GM12865 (cell line): ENCODE data around the gene CENPN.
A peak's percentile ranks its signal among the peaks of the same experiment; 100 is the strongest.

ENCODE experiments used
- DNase-seq: peaks from one replicate; pipeline ENCODE4 v3.0.0; 2010; ENCODE audit warnings: low read depth
- H3K4me3 ChIP-seq: 2 replicates; pipeline ENCODE4 v1.5.1; 2011; ENCODE audit warnings: mild to moderate bottlenecking, low read depth, low read length, control low read depth
- TF ChIP-seq, protein P1 (sequence below): IDR thresholded peaks from 2 replicates; pipeline ENCODE4 v1.5.1; 2011; ENCODE audit warnings: low read length, control low read depth, low read depth, inconsistent platforms; ENCODE audit not compliant: insufficient read depth; ENCODE audit errors: missing control alignments

Gene CENPN

DNA sequence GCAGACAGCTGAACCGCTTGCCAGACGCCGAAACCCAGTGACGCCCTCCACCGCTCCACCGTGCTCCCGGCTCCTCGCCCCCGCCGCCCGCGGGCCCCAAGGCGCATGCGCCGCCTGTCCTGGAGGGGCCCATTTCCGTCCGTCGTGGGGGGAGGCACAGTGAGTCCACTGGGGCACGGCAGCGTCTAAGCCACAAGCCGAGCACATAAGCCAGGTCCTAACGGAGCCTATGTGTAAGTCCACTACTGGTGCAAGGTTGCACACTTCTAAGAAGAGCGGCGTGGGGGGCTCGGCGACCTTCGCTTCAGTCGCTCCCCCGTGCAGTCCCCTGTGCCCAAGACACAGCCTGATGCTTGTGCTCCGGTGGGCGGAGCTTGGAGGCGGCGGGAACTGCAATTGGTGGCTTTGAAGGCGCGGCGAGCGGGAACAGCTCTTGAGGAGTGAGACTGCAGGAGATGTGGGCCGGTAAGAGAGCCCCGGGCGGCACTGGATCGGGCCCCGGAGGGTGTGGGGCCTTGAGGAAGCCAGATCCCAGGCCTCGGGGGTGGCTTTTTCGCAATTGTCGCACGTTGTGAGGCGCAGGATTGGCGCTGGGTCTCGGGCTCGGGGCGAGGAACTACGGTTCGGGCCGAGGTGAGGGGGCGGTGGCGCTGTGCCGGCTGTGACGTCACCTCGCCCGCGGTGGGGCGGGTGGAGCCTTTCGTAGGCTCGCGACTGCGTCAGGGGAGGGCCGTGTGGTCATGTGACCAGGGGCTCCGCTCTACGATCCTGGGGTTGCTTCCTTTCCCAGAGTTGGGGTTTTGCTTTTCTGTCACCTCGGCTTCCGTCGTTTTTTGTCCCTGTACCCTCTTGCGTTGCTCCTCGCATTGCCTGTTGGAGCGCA, at the start of gene CENPN, which contains the start of gene CMC2:
Gene CENPN, plus strand, starts transcription at position 402 of the 883 bp plus-strand sequence. CDS start 4,726 bp downstream, outside the sequence.
Gene CMC2, minus strand, starts transcription at position 73 of the 883 bp plus-strand sequence. CDS start 9,491 bp downstream, outside the sequence.
- peak; percentile 99 for DNase-seq
- peak within 1 kb of the TSS; percentile 89 for H3K4me3 ChIP-seq
- TF ChIP-seq, protein P1, sequence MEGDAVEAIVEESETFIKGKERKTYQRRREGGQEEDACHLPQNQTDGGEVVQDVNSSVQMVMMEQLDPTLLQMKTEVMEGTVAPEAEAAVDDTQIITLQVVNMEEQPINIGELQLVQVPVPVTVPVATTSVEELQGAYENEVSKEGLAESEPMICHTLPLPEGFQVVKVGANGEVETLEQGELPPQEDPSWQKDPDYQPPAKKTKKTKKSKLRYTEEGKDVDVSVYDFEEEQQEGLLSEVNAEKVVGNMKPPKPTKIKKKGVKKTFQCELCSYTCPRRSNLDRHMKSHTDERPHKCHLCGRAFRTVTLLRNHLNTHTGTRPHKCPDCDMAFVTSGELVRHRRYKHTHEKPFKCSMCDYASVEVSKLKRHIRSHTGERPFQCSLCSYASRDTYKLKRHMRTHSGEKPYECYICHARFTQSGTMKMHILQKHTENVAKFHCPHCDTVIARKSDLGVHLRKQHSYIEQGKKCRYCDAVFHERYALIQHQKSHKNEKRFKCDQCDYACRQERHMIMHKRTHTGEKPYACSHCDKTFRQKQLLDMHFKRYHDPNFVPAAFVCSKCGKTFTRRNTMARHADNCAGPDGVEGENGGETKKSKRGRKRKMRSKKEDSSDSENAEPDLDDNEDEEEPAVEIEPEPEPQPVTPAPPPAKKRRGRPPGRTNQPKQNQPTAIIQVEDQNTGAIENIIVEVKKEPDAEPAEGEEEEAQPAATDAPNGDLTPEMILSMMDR = no peak

- no peak overlapping the region for H3K4me3 ChIP-seq
- DNase-seq = no peak
- TF ChIP-seq, protein P1 = no peak
These were observed 48.7 kb upstream of the CENPN start for GRCh38 chr16:80958284-80958683.

- H3K4me3 ChIP-seq = no peak overlapping the region
- TF ChIP-seq, protein P1 = no peak
- no peak for DNase-seq
These were observed 44.1 kb upstream of the CENPN start for GRCh38 chr16:80962879-80963278.

DNA sequence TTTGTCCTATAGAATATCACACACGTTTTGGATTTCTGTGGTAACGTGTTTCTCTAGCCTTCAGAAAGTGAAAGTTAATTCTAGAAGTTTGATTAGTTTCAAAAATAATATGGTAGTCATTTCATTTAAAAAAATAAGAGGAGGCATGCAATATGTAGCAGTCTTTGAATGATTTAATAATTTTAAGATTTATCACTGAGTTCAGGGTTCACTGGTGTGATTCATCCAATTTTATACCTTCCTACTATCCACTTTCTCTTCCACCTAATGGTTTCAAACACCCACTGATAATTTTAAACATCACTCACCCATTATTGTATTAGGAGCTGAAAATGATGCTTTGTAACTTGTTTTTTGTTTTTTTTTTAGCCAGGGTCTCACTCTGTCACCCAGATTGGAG, 42.7 kb upstream of the CENPN start:
- DNase-seq = no peak
- TF ChIP-seq, protein P1 = no peak
- no peak overlapping the region for H3K4me3 ChIP-seq

GRCh38 chr16:80966617-80967016, 40.4 kb upstream of the CENPN start:
- TF ChIP-seq, protein P1 = no peak
- DNase-seq = no peak
- no peak overlapping the region for H3K4me3 ChIP-seq

GRCh38 chr16:80968386-80969113, 38.5 kb upstream of the CENPN start:
- DNase-seq = no peak
- no peak overlapping the region for H3K4me3 ChIP-seq
- TF ChIP-seq, protein P1 = no peak
